MM.1S (cell line): ENCODE measurements around the gene S1PR2.

Experiments
- CTCF ChIP-seq: fragments of 300-600 bp; sonication (generic); IDR thresholded peaks from 2 replicates; pipeline ENCODE4 v1.5.1; 2016; ENCODE audit warnings: antibody characterized with exemption, low read length, mixed read lengths
- EZH2 ChIP-seq: fragments of 300-600 bp; sonication (generic); optimal IDR thresholded peaks from 2 replicates; pipeline ENCODE3; 2017; ENCODE audit warnings: low read depth, mild to moderate bottlenecking, antibody characterized with exemption, low read length, mixed read lengths

DNA sequence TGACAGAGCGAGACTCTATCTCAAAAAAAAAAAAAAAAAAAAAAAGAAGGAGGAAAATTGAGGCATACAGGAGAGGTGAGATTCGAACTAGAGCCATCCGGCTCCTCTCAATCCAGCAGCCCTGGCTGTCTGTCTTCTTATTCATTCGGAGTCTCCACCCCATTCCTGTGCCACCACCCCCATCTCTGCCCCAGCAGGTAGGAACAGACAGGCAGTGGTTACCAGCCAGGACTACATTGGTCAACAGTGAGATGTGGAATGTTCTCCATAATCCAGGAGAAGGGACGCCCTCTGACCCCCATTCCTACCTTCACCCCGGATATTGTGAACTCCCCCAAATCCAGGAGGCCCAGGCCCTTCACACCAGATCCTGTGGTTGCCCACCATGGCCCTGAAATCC is 6.6 kb upstream of the S1PR2 start:
- TF ChIP-seq CTCF (no peak), EZH2 (no peak)
